ENCODE measurements around the gene AGAP1. TPM values are rescaled to one million over a fixed set of nuclear protein-coding genes. Genes with fewer than 3 reads are reported as not detected.
"Not testable (repeated sequence)": the region's sequence is repeated elsewhere in the genome, so short reads cannot be mapped to it uniquely, and the experiment has no call there.

Gene AGAP1
- total RNA-seq, 2 experiments from 2014 or later: 1.8 to 2.0 TPM

DNA sequence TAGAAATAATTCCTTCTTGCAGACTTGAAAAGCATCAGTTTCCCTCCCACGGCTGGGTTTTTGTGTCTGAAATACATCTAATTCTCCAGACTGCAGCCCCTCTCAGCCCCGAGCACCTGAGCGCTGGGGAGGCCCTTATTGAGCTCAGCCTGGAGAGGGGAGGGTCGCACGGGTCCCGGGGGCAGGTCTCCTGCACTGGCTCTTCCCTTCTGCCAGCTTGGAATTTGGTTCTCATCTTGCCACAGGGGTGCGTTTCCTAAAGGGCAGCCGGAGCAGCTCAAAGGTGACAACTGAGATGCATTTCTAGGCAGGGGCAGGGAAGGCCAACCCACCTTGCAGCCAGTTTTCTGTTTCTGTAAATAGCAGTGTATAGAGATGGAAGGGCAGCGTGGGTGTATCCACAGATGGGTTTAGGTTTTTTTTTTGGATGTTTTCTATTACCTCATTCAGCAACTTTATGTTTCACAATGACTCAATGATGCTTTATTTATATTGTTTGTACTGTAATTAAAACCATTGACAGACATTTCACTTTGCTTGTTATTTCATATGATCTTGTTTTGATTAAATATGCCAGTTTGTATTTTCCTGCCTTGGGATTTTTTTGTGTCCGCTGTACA lies 637.3 kb downstream of the AGAP1 start:
- CTCF ChIA-PET: no interaction called here
- H3K9me3 Mint-ChIP-seq: no peaks in the 10 kb centered on the region
- DNase-seq: no peak
- H3K36me3 Mint-ChIP-seq: no peaks in the 10 kb centered on the region
- no peaks in the 10 kb centered on the region for H3K4me1 Mint-ChIP-seq (ENCODE audit: low read depth)
- no peak overlapping the region for H3K4me3 Mint-ChIP-seq
- no peak overlapping the region for H3K27ac Mint-ChIP-seq
- intact Hi-C loops (cut with micrococcal nuclease): no loop called here
- POLR2A ChIA-PET: no interaction called here
- H3K27me3 Mint-ChIP-seq: no peaks in the 10 kb centered on the region

GRCh38 chr2:236133410-236134012 lies 639.7 kb downstream of the AGAP1 start:
- CTCF ChIA-PET: no interaction called here
- Mint-ChIP-seq H3K27me3 (no peaks in the 10 kb centered on the region), H3K27ac (no peak overlapping the region), H3K36me3 (no peaks in the 10 kb centered on the region), H3K9me3 (no peaks in the 10 kb centered on the region), H3K4me3 (no peak overlapping the region), H3K4me1 (ENCODE audit: low read depth) (no peaks in the 10 kb centered on the region)
- intact Hi-C loops (cut with micrococcal nuclease): no loop called here
- POLR2A ChIA-PET: interaction anchor here (0.7 kb wide), 1 partner anchor 205 kb away, joined by 4 read pairs; no protein-coding TSS in a partner anchor
- no peak for DNase-seq

DNA sequence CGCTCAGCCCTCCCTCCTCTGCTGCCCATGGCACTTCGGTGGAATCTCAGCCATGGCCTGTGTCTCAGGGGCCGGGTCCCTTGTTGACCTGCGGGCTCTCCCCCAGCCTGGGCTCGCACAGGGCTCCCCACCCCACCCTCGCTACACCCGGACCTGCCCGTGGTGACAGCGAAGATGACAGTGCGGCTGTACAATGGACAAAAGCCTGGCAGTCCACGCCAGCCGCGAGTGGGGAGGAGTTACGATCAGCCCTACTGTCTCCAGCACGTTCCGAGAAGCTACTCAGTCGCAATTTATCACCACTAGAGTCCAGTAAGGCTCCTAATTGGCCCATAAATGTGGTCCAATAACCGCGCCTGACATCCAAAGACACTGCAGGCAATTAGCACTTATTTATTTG lies 642.7 kb downstream of the AGAP1 start:
- CTCF ChIA-PET: no interaction called here
- no peak for DNase-seq
- Mint-ChIP-seq H3K4me3 (no peak overlapping the region), H3K4me1 (ENCODE audit: low read depth) (no peaks in the 10 kb centered on the region), H3K9me3 (no peaks in the 10 kb centered on the region), H3K27ac (no peak overlapping the region), H3K27me3 (peaks cover 1% of the 10 kb centered on the region), H3K36me3 (no peaks in the 10 kb centered on the region)
- POLR2A ChIA-PET: no interaction called here
- intact Hi-C loops (cut with micrococcal nuclease): no loop called here

GRCh38 chr2:236137066-236137465 lies 643.2 kb downstream of the AGAP1 start:
- intact Hi-C loops (cut with micrococcal nuclease): no loop called here
- ChIA-PET POLR2A (no interaction called here), CTCF (no interaction called here)
- H3K27me3 Mint-ChIP-seq: peaks cover 1% of the 10 kb centered on the region
- no peak for DNase-seq
- H3K36me3 Mint-ChIP-seq: no peaks in the 10 kb centered on the region
- no peaks in the 10 kb centered on the region for H3K4me1 Mint-ChIP-seq (ENCODE audit: low read depth)
- H3K9me3 Mint-ChIP-seq: no peaks in the 10 kb centered on the region
- H3K27ac Mint-ChIP-seq: no peak overlapping the region
- no peak overlapping the region for H3K4me3 Mint-ChIP-seq

GRCh38 chr2:236141616-236142015 lies 647.8 kb downstream of the AGAP1 start:
- POLR2A ChIA-PET; H3K4me1 Mint-ChIP-seq (ENCODE audit: low read depth); H3K27ac Mint-ChIP-seq; H3K36me3 Mint-ChIP-seq; H3K9me3 Mint-ChIP-seq; intact Hi-C loops (cut with micrococcal nuclease); DNase-seq; H3K4me3 Mint-ChIP-seq: not testable (repeated sequence)
- CTCF ChIA-PET: interaction anchor here (0.7 kb wide), 1 partner anchor 57 kb away, joined by 3 read pairs; no protein-coding TSS in a partner anchor
- H3K27me3 Mint-ChIP-seq: peaks cover 15% of the 10 kb centered on the region

DNA sequence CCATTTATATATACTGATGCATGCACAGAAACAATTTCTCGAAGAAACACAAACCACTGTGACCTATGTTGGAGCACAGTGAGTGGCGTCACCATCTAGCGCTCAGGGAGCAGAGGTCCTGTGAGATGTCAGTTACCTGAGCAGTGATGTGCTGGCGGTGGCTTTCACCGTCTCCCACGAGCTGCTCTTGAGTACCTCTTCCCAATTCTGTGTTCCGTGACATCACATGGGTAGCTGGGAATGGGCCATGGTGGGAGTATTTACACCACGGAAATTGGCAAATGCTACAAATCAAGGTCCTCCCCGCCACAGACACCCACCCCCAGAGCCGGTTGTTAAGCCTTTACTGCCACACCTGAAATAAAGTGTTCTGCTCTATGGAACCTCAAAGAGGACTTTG lies 650.0 kb downstream of the AGAP1 start:
- no peak for DNase-seq
- Mint-ChIP-seq H3K27me3 (peaks cover 15% of the 10 kb centered on the region), H3K4me3 (no peak overlapping the region), H3K27ac (no peak overlapping the region), H3K4me1 (ENCODE audit: low read depth) (no peaks in the 10 kb centered on the region), H3K36me3 (no peaks in the 10 kb centered on the region), H3K9me3 (no peaks in the 10 kb centered on the region)
- intact Hi-C loops (cut with micrococcal nuclease): no loop called here
- POLR2A ChIA-PET: no interaction called here
- CTCF ChIA-PET: no interaction called here

- Mint-ChIP-seq H3K4me3 (no peak overlapping the region), H3K27ac (no peak overlapping the region), H3K36me3 (no peaks in the 10 kb centered on the region), H3K4me1 (ENCODE audit: low read depth) (no peaks in the 10 kb centered on the region), H3K9me3 (peaks cover 10% of the 10 kb centered on the region), H3K27me3 (peaks cover 17% of the 10 kb centered on the region)
- CTCF ChIA-PET: no interaction called here
- POLR2A ChIA-PET: no interaction called here
- intact Hi-C loops (cut with micrococcal nuclease): no loop called here
- DNase-seq: no peak
Measured at GRCh38 chr2:236146436-236146835, 652.6 kb downstream of the AGAP1 start.

DNA sequence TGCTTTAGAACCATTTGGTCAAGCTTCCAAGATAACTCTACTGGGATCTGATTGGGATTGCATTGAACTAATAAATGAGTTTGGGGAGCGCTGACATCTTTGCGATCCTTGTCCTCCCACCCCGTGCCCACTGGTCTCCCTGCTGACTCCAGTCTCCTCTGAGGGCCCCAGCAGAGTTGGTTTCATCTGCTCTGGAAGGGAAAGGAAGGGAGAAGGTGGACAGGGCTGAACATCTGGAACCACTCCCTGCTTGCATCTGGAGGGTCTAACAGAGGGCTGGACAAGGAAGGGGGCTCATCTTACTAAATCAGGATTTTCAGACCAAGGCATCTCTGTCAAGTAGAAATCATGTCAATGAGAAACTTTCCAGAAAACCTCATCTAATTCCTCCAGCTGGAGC lies 661.6 kb downstream of the AGAP1 start:
- Mint-ChIP-seq H3K9me3 (peaks cover 26% of the 10 kb centered on the region), H3K36me3 (no peaks in the 10 kb centered on the region), H3K27me3 (peaks cover 27% of the 10 kb centered on the region), H3K4me3 (no peak overlapping the region), H3K27ac (no peak overlapping the region), H3K4me1 (ENCODE audit: low read depth) (no peaks in the 10 kb centered on the region)
- ChIA-PET POLR2A (no interaction called here), CTCF (interaction anchor here (1.3 kb wide), 1 partner anchor 25 kb away, joined by 3 read pairs; no protein-coding TSS in a partner anchor)
- no peak for DNase-seq
- intact Hi-C loops (cut with micrococcal nuclease): no loop called here

DNA sequence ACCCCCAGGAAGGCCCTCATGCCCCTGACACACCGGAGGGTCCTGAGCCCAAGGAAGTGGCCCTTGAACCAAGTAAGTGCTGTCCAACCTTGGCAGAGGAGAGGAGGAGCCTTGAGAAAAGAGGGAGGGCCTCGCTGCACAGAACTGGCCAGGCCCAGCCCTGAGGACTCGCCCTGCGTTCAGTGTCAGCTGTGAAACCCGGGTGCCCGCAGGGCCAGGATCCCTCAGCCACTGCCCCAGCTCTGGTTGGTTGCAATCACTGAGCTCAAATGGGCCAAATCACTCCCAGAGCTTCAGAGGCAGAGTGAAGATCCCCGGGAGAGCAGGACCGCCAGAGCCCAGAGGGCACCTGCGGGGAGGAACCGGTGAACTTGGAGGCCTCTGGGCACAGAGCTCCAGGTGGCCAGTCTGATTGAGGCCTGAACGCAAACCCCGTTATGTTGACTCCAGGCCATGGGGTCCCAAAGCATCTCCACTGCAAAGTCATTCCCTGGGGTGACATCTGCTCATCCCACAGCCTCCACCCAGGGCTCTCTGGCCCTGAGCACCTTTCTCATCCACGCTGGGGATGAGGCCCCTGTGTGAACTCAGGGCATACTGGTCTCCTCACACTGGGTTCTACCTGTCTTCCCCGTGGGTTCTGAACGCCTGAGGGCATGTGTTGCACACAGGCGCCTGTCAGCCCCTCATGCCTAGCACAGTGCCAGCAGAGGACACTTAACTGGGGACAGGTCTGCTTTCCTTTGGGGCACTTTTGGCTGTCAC lies 662.4 kb downstream of the AGAP1 start:
- no peak for DNase-seq
- POLR2A ChIA-PET: no interaction called here
- H3K27ac Mint-ChIP-seq: no peak overlapping the region
- intact Hi-C loops (cut with micrococcal nuclease): no loop called here
- H3K4me3 Mint-ChIP-seq: no peak overlapping the region
- H3K27me3 Mint-ChIP-seq: peaks cover 30% of the 10 kb centered on the region
- H3K4me1 Mint-ChIP-seq (ENCODE audit: low read depth): no peaks in the 10 kb centered on the region
- peaks cover 20% of the 10 kb centered on the region for H3K9me3 Mint-ChIP-seq
- CTCF ChIA-PET: no interaction called here
- no peaks in the 10 kb centered on the region for H3K36me3 Mint-ChIP-seq

DNA sequence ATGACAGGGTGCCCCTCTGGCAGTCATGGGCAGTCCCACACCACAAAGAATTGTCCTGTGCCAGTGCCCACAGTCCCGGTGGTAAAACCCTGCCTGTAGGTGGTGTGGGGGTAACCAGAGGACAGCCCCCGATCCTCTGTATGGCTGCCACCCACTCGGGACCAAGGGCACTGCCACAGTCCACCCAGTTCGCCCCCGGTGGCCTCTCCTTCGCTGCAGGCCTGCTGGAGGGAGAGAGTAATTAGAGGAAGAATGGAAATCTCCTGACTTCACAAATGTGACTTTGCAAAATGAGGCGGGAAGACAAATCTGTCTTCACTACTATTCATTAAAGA lies 663.0 kb downstream of the AGAP1 start:
- no peak for DNase-seq
- Mint-ChIP-seq H3K4me1 (ENCODE audit: low read depth) (no peaks in the 10 kb centered on the region), H3K9me3 (peaks cover 19% of the 10 kb centered on the region), H3K27ac (no peak overlapping the region), H3K4me3 (no peak overlapping the region), H3K36me3 (no peaks in the 10 kb centered on the region), H3K27me3 (peaks cover 34% of the 10 kb centered on the region)
- POLR2A ChIA-PET: no interaction called here
- intact Hi-C loops (cut with micrococcal nuclease): no loop called here
- CTCF ChIA-PET: no interaction called here

GRCh38 chr2:236157366-236157765 lies 663.5 kb downstream of the AGAP1 start:
- H3K36me3 Mint-ChIP-seq: no peaks in the 10 kb centered on the region
- ChIA-PET CTCF (no interaction called here), POLR2A (no interaction called here)
- peaks cover 39% of the 10 kb centered on the region for H3K27me3 Mint-ChIP-seq
- no peaks in the 10 kb centered on the region for H3K4me1 Mint-ChIP-seq (ENCODE audit: low read depth)
- no peak for DNase-seq
- H3K9me3 Mint-ChIP-seq: peaks cover 16% of the 10 kb centered on the region
- intact Hi-C loops (cut with micrococcal nuclease): no loop called here
- H3K4me3 Mint-ChIP-seq: no peak overlapping the region
- H3K27ac Mint-ChIP-seq: no peak overlapping the region

DNA sequence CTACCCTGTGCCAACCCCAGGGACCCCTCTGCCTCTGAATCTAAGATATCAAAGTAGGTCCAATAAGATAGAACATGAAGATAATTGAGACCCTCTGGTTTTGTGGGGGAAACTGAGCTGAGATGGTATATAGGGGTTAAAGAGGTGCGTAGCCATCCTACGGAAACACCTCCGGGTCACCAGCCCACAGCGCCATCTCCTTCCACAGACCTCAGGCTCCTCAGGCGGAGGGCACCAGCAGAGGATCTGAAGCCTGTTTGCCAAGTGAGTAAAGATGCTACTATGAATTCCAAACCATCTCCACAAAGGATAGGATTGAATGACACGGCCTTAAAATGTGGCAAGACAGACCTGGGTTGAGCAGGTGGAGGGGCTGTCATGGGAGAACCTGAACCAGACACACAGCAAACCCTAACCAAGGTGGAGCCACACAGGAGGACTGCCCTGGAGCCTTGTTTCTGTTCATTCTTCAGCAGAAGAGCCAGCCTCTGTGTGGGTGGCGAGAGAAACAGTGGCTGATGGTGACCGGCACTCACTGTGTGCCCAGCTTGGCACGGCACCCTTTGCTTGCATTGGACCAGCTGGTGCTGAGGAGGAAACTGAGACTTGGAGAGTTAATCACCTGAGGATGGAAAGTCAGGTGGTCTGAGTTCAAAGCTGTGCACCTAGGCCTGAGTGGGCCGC lies 664.1 kb downstream of the AGAP1 start:
- ChIA-PET CTCF (interaction anchor here (0.9 kb wide), 1 partner anchor 379 kb away, joined by 3 read pairs; no protein-coding TSS in a partner anchor), POLR2A (no interaction called here)
- peaks cover 11% of the 10 kb centered on the region for H3K9me3 Mint-ChIP-seq
- no peaks in the 10 kb centered on the region for H3K36me3 Mint-ChIP-seq
- H3K27me3 Mint-ChIP-seq: peaks cover 44% of the 10 kb centered on the region
- no peak for DNase-seq
- intact Hi-C loops (cut with micrococcal nuclease): no loop called here
- H3K4me3 Mint-ChIP-seq: no peak overlapping the region
- H3K4me1 Mint-ChIP-seq (ENCODE audit: low read depth): no peaks in the 10 kb centered on the region
- H3K27ac Mint-ChIP-seq: no peak overlapping the region
